Kidney (tissue), 14 donors: Measurements from ENCODE around the gene MEF2A. TPM values are rescaled to one million over a fixed set of nuclear protein-coding genes. Genes with fewer than 3 reads are reported as not detected.

Experiments
- DNase-seq, 5 donors: peaks; one replicate each; pipeline ENCODE4 v3.0.0-alpha.2; 2013 to 2020
- FAIRE-seq: peaks from 2 replicates; lab custom pipeline; 2012; peaks lifted over from hg19 to GRCh38; lab: Jason Lieb, UNC
- H3K27ac ChIP-seq, 2 donors: one replicate each; pipeline ENCODE4 v1.7.0; 2013; ENCODE audit warnings: low read depth in 2 of 2, low read length in 2 of 2, inconsistent platforms in 1 of 2
- H3K27me3 ChIP-seq: one replicate; pipeline ENCODE4 v1.7.1; 2013; ENCODE audit warnings: low read length, inconsistent platforms; ENCODE audit not compliant: control insufficient read depth, insufficient read depth
- H3K36me3 ChIP-seq, 3 donors: one replicate each; pipeline versions ENCODE4 v1.7.0 to v1.7.1; 2013; ENCODE audit warnings: low read length in 3 of 3, control low read depth in 1 of 3, inconsistent platforms in 1 of 3; ENCODE audit not compliant: insufficient read depth in 3 of 3, control insufficient read depth in 2 of 3
- H3K4me1 ChIP-seq, 3 donors: one replicate each; pipeline versions ENCODE4 v1.7.0 to v1.7.1; 2013; ENCODE audit warnings: low read length in 3 of 3, inconsistent platforms in 1 of 3, low read depth in 1 of 3; ENCODE audit not compliant: control insufficient read depth in 2 of 3, insufficient read depth in 2 of 3
- H3K4me3 ChIP-seq, 3 donors: one replicate each; pipeline versions ENCODE4 v1.7.0 to v1.8.1; 2013; ENCODE audit warnings: low read length in 3 of 3, control low read depth in 1 of 3, inconsistent platforms in 1 of 3
- H3K9ac ChIP-seq, 3 donors: one replicate each; pipeline versions ENCODE4 v1.7.0 to v1.7.1; 2013; ENCODE audit warnings: low read length in 3 of 3, control low read depth in 1 of 3, inconsistent platforms in 1 of 3
- H3K9me3 ChIP-seq, 3 donors: one replicate each; pipeline versions ENCODE4 v1.7.0 to v1.7.1; 2013; ENCODE audit warnings: low read length in 3 of 3, control low read depth in 1 of 3, inconsistent platforms in 1 of 3; ENCODE audit not compliant: control insufficient read depth in 2 of 3, insufficient read depth in 1 of 3
- intact Hi-C: fragments of 100-400 bp; cut with DNase I; formaldehyde crosslinking; loops from one replicate; pipeline ENCODE4 v1.11.1; 2022
- polyA plus RNA-seq: library from polyadenylated mRNA; stranded (reverse); fragments of 350-450 nt; fragmentation: Illumina TruSeq; extraction: RNeasy Lipid Tissue Mini Kit (QIAGEN cat#74804); gene quantifications from one replicate; pipeline ENCODE4 v1.2.3, GENCODE V29; 2014; ENCODE audit warnings: low read depth, low replicate concordance; ENCODE audit not compliant: insufficient read depth
- total RNA-seq: library from RNA; stranded (reverse); fragmentation: NEBNext Ultra II Directional; extraction: Animal tissue kit (Norgen Biotek cat#: 25700); gene quantifications from one replicate; pipeline ENCODE4 v1.2.1, GENCODE V29; 2021
- TF ChIP-seq, protein P1 (sequence below): IDR thresholded peaks from 3 replicates; pipeline ENCODE4 v1.5.1; 2012; ENCODE audit warnings: mild to moderate bottlenecking, moderate library complexity, borderline replicate concordance; ENCODE audit not compliant: insufficient read depth; ENCODE audit errors: extremely low read depth
- donor health status: control.
- donor health status: control.
- donor health status: control.
- donor health status: control.
- donor health status: control.
- donor health status: DM: yes; HTN: yes; CAD: no.
- donor health status: Normal renal cell carcinoma (clear cell type).

The MEF2A gene
- total and polyA plus RNA-seq, 2 donors from 2014 or later, result 20.8 to 82.2 TPM

DNA sequence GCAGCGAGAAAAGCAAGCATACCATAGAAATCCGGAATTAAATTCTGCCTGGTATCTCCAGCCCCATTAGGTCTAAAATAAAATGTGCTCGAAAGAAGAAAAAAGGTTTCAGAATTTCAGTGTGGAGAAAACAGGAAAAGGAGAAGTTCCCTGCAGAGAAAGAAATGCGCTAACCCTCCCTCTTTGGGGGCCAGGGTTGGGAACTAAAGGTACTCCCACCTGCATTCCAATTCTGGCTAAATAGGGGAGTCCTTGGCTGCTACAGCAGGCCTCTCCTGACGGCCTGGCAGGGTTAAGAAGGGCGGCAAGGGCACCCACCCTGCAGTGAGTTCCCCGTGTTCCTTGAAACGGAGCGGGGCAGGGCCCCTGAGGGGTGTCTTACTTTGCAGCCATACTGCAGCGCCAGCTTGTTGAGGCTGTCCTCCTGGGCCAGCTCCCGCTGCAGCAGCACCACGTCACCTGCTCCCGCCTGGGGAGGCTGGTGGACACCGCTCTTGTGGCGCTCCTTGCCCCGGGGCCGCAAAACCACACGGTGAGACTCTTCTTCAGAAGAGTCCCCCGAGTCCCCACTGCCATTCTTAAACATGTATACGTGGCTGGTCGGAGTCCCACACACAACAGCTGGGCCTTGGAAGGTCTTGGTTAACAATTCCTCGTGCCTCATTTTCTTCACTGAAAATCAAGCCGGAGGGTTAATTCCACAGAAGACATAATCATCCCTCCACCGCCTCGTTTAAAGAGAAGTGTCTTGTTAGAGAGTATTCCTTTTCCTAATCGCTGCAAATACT, 165.7 kb downstream of the MEF2A start:
- Histone ChIP-seq H3K27ac (no peak overlapping the region), H3K9me3 (no peaks in the 10 kb centered on the region), H3K4me1 (peaks cover 0 to 2% (median 0%) of the 10 kb centered on the region in 3 donors), H3K4me3 (peak overlapping the region in 2 of 3 donors; percentile 62 to 64), H3K27me3 (no peaks in the 10 kb centered on the region), H3K9ac (peak overlapping the region in 1 of 3 donors; percentile 28), H3K36me3 (peaks cover 0 to 9% (median 2%) of the 10 kb centered on the region in 3 donors)
- DNase-seq (peak in 4 of 5 donors; percentile 28 to 62 (median 58)), FAIRE-seq (no peak)
- intact Hi-C loops, result no loop called here
- TF ChIP-seq, protein P1, sequence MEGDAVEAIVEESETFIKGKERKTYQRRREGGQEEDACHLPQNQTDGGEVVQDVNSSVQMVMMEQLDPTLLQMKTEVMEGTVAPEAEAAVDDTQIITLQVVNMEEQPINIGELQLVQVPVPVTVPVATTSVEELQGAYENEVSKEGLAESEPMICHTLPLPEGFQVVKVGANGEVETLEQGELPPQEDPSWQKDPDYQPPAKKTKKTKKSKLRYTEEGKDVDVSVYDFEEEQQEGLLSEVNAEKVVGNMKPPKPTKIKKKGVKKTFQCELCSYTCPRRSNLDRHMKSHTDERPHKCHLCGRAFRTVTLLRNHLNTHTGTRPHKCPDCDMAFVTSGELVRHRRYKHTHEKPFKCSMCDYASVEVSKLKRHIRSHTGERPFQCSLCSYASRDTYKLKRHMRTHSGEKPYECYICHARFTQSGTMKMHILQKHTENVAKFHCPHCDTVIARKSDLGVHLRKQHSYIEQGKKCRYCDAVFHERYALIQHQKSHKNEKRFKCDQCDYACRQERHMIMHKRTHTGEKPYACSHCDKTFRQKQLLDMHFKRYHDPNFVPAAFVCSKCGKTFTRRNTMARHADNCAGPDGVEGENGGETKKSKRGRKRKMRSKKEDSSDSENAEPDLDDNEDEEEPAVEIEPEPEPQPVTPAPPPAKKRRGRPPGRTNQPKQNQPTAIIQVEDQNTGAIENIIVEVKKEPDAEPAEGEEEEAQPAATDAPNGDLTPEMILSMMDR, result no peak

DNA sequence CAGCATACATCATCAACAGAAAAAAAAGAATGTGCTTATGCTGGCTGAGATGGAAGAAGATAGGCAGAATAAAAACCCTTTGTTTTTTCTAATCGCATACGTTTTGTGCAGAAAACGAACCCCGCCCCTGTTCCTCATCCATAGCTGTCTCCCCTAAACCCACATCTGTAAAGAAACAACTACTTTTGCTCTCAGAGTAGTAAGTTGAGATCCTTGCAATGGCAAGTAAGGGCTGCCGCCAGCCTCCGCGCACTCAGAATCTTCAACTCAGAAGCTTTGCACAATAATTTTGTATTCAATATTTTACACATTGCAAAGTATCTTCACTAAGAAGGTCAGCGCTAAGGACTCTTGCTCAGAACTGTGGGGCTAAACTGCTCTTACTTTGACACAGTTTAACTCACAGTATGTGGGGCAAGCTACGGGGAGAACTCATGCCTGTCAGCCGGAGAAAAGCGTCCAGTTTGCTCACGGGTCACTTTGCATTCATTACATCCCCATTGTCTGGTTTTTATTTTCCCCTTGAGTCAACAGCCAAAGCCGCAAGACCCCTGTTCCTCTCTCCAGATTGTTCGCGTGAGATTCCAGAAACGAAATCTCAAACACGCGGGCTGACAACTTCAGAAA, 166.5 kb downstream of the MEF2A start:
- Histone ChIP-seq H3K4me3 (peak overlapping the region; percentile 62 to 64 (median 63)), H3K4me1 (peaks cover 0 to 2% (median 0%) of the 10 kb centered on the region in 3 donors), H3K9me3 (no peaks in the 10 kb centered on the region), H3K9ac (peak overlapping the region in 2 of 3 donors; percentile 10 to 48), H3K36me3 (peaks cover 0 to 9% (median 2%) of the 10 kb centered on the region in 3 donors), H3K27ac (no peak overlapping the region), H3K27me3 (no peaks in the 10 kb centered on the region)
- DNase-seq (peak in 3 of 5 donors; percentile 35 to 67 (median 62)), FAIRE-seq (no peak)
- intact Hi-C loops, result no loop called here
- TF ChIP-seq, protein P1, result no peak

DNA sequence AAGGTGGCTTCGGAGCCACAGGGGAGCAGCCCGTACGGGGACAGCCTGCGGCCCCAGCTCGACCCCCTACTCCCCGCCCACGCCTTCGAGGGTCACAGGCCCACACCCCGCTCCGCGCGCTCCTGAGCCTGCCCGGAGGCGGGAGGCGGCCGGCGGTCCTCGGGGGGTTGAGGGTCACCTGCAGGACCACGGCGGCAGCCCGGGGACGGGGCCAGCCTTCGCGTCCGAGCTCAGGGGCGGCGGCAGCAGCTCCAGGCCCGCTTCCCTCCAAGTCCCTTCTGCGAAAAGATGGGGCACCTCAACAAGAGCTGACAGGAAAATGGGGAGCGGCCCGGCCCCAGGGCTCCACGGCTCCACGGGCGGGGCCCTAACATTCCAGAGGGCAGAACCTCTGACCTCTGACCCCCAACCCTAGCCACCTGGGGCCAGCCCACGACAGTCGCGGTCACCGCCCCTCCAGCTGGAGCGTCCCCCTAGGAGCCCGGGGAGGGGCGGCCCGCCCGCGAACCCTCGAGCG, 167.0 kb downstream of the MEF2A start:
- H3K27ac ChIP-seq, result peak overlapping the region in 1 of 2 donors; percentile 51
- H3K9me3 ChIP-seq, result no peaks in the 10 kb centered on the region
- DNase-seq (peak in 4 of 5 donors; percentile 26 to 88 (median 45)), FAIRE-seq (no peak)
- peak overlapping the region; percentile 62 to 64 (median 63) for H3K4me3 ChIP-seq
- peaks cover 0 to 9% (median 2%) of the 10 kb centered on the region in 3 donors for H3K36me3 ChIP-seq
- intact Hi-C loops, result no loop called here
- H3K9ac ChIP-seq, result peak overlapping the region; percentile 10 to 48 (median 43)
- no peaks in the 10 kb centered on the region for H3K27me3 ChIP-seq
- TF ChIP-seq, protein P1, result no peak
- H3K4me1 ChIP-seq, result peaks cover 0 to 2% (median 0%) of the 10 kb centered on the region in 3 donors
